GM19463 (cell line): ENCODE data around the gene DOC2A.
A peak's percentile ranks its signal among the peaks of the same experiment; 100 is the strongest.
"Not testable (repeated sequence)": the region's sequence is repeated elsewhere in the genome, so short reads cannot be mapped to it uniquely, and the experiment has no call there.

Experiments used
- ATAC-seq: cut with Tn5 transposase; IDR thresholded peaks from one replicate; pipeline ENCODE4 v1.9.1; 2021; ENCODE audit warnings: mild to moderate bottlenecking, moderate library complexity; ENCODE audit not compliant: unreplicated experiment

DOC2A gene

GRCh38 chr16:30010844-30011713 lies at the start of gene DOC2A:
TSS of gene DOC2A (minus strand) at chr16:30011027. CDS start at chr16:30010222, 805 bp downstream.
- ATAC-seq: no peak

DNA sequence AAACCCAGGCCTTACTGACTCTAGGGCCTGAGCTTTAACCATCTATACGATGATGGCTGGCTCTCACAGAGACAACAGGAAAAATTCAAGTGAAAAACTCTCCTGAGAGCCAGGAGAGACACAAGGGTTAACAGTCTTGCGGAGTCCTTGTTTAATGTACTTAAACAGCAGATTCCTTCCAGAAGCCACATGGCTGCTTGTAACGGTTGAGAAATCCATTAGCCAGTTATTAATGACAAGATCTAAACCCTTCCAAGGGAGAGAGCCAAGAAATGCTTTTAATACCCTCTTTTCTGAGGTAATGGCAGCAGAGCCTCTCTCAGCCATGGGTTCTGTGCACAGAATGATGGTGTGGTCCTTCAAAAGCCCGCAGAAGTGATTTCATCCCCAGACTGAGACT lies 49.5 kb upstream of the DOC2A start:
- ATAC-seq: no peak

- no peak for ATAC-seq
Observed at GRCh38 chr16:30054959-30055553, 44.2 kb upstream of the DOC2A start.

GRCh38 chr16:30054451-30054850 lies 43.6 kb upstream of the DOC2A start:
- no peak for ATAC-seq

- no peak for ATAC-seq
Observed at GRCh38 chr16:30053376-30054015, 42.7 kb upstream of the DOC2A start.

- peak; percentile 69 for ATAC-seq
Observed at GRCh38 chr16:30052671-30053372, 42.0 kb upstream of the DOC2A start.

- ATAC-seq: no peak
Observed at GRCh38 chr16:30051518-30051917, 40.7 kb upstream of the DOC2A start.

DNA sequence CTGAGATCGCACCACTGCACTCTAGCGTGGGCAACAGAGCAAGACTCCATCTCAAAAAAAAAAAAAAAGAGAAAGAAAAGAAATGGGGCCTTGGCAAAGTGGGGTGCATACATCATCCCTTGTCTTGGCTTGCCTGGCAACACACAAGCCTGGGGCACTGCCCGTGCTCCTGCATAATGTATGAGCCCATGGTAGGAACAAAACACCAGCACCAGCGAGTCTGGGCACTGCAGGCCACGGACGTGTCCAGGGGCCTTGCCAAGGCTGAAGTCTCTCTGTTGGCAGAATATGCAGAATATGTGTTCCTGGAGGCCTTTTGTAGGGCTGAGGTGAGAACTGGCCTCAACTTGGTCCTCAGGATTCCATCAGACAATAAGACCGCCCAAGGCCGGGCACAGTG lies 39.0 kb upstream of the DOC2A start:
- no peak for ATAC-seq

GRCh38 chr16:30046588-30046987 lies 35.8 kb upstream of the DOC2A start:
- no peak for ATAC-seq

DNA sequence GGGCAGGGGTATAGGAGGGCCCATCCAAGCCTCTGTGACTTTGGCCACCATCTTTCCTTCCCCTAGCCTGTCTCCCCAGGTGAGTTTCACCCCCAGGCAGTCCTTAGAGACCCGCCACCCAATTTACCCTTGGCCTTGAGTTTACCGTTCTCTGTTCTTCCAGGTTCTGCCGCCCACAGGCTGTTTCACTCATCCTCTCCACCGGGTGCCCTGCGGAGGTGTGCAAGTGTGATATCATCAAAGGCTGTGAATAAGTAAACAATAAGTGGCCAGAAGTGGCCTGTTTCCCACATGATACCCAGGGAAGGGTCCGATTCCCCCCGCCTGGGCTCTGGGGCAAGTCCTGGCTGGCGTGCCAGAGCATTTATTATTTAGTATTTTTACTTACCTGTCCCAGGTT lies 35.4 kb upstream of the DOC2A start:
- ATAC-seq: no peak

- ATAC-seq: no peak
Observed at GRCh38 chr16:30041841-30042240, 31.0 kb upstream of the DOC2A start.

DNA sequence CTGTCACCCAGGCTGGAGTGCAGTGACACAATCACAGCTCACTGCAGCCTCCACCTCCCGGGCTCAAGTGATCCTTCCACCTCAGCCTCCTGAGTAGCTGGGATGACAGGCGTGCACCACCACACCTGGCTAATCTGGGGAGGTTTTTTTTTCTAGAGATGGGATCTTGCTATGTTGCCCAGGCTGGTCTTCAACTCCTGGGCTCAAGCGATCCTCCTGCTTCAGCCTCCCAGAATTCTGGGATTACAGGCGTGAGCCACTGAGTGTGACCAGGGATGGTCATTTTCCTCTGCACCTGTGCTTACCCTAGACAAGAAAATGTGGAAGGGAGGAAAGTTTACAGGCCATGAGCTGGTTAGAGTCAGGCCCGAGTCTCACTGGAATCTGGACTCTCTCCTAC lies 29.9 kb upstream of the DOC2A start:
- not testable (repeated sequence) for ATAC-seq

GRCh38 chr16:30040221-30040620 lies 29.4 kb upstream of the DOC2A start:
- ATAC-seq: no peak

GRCh38 chr16:30033270-30033669 lies 22.4 kb upstream of the DOC2A start:
- no peak for ATAC-seq

DNA sequence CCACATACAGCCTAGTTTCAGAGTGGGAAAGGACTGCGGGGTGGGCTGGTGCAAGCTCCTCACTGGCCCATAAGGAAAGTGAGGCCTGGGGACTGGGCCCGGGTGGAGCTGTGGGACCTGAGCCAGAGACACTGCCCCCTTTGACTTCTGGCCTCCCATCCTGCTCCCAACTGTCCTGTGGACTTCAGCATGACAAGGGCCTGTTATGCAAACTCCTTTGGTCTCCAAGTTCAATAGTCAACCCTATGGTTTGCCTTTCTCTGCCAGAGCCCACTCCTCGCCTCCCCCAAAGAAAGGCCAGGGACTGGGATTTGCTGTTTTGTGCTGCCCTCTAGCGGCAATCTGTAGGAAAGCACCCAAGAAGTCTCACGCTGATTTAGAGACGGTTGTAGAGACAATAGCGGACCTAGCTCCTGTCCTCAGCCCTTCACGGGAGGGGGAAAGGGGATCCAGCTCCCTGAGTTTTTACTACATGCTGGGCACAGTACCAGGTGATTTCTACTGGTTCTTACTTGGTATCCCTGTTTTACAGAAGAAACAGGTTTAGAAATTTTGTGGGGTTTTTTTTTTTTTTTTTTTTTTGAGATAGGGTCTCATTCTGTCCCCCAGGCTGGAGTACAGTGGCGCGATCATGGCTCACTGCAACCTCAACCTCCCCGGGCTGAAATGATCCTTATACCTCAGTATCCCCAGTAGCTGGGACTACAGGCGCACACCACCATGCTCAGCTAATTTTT lies 21.4 kb upstream of the DOC2A start:
- ATAC-seq: no peak

DNA sequence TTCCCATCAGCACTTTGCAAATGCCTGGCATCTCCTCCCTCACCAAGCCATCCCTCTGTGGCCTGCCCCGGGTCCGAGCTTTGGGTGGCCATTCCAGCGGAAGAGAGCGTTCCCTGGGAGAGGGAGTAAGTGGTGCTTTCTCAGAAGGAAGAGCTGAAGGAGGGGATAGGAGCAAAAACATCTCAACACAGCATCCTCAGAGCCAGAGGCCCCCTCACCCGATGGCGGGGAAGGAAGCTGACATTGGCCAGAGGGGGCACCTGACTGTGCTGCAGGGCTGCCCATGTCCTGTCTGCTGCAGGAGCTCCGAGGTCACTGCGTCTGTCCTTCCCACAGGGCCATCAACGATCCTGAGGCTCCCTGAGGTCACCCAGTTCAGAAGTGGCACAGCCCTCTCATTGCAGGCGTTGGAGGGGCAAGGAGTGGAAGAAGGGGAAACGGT lies 20.7 kb upstream of the DOC2A start:
- no peak for ATAC-seq

DNA sequence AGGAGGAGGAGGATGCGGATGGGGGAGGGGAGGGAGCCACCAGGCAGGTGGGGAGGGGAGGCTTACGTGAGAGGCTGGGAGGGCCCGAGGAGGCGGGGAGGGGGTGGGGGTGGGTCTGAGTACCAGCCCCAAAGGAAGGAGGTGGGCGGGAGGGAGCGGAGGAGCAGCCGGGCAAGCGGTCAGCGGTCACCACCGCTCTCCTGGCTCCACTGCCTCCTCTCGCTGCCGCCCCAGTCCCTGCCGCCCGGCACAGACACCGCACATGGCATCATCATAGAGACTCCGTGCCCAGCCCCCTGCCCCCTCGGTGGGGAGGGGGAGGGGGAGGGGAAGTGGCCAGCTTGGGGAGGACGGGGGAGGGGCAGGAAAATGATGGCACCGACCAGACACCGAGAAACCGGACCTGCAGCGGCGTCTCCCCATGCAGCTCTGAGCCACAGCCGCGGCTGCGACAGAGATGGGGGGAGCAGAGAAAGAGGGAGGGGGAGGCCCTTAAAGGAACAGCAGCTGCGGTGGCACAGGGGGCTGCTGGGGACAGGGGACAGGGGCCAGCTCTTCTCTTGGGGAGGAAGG lies 20.1 kb upstream of the DOC2A start, which contains the start of gene TLCD3B:
TLCD3B (minus strand) TSS at position 431 of the 573 bp plus-strand sequence. CDS start 744 bp downstream, outside the sequence.
- ATAC-seq: no peak

DNA sequence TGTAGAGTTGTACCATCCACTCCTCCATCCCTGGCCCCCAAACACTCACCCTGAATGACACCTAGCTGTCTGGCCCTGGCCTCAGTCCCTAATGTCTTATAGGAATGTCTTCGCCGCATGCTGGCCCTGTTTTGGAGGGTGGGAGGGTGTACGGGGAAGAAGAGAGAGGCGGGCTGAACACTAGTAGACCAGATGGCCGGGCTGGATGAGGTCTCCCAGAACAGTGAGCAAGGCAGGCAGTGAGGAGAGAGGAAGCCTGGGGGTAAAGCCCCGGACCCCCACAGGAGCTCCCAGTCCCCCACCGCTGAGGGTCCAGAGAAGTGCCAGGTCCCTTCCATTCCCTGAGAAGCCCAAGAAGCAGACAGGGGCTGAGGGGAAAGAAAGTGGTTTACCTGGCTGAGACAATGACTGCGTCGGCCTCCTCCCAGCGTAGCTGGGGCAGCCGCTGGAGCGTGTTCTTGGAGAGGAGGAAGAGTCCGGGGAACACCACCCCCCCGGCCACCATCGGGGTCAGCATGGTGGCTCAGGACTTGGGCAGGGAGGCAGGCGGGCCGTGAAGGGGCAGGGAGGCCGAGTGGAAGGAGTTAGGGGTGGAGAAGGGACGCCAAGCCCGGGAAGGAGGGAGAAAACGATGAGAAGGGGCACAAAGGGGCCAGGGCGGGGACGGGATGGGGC lies 19.3 kb upstream of the DOC2A start:
- ATAC-seq: no peak

DNA sequence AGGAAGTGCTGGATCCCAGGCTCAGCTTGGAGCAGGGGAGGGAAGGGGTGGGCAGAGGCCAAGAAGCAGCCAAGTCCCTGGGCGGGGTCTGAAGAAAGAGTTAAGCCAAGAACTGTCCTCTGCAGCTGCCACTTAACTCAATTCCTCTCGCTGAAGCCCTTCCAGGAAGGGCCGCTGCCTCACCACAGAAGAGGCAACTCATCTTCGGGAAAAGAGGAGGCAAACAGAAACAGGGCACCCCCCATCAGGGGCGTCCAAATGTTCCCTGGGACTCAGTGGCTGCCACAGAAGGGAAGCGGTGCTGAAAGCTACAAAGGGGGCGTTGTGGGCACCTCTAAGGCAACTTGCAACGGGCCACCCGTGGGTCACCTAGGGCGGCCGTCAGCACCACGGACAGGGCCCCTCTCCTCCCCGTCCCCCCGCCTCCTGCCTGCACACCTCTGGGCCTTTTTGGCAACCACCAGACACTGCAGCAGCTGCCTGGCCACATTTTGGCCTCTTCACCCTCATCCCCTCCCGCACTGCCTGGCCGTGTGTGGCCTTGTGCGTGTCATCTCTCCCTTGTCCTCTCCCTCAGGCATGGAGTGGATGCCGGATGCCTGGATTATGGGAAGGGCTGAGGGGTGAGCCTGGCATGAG lies 17.7 kb upstream of the DOC2A start:
- ATAC-seq: no peak
